GM18502 (cell line): ENCODE data around the gene AOC3.
"Not testable (repeated sequence)": the region's sequence is repeated elsewhere in the genome, so short reads cannot be mapped to it uniquely, and the experiment has no call there.

Source experiments
- ATAC-seq: cut with Tn5 transposase; IDR thresholded peaks from one replicate; pipeline ENCODE4 v1.9.1; 2021; ENCODE audit warnings: mild to moderate bottlenecking; ENCODE audit not compliant: unreplicated experiment, poor library complexity

The AOC3 gene

DNA sequence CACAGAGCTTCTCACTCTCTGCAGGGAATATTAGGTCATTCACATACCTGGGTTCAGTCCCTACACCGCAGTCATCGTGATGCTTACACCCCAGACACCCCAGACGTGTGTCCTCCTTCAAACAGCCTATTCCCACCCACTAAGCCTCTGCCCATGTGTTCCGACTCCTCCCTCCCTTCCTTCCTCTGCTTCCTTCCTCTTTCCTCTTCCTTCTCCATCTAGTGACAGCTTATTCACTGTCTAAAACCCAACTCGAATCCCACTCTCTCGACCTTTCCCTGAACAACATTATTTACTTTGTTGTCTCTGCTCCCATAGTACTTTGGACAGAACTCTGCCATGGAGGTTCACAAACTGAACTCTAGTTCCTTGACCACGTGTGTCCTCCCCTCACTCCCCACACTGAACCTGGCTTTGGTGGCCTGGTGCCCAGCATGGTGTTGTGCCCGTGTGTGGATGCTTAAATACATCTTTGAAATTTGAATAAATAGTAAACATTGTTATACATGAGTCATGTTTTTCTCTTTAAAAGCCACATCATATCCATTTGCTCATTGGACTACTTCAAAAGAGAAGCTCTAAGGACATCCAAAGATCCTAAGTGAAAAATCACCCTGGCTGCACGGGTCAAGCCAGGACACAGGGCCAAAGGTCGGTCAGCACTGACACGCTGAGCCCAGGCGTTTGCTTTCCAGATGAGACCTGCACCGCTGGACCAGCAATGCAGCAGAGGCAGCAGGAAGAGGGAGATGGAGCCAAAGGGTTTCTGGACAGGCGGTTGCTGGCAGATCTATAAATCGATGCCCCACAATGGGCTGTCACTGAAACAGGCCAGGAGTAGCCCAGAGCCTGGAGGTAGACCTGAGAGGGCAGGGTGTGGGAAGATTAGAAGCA, 35.5 kb downstream of the AOC3 start:
- ATAC-seq = no peak

DNA sequence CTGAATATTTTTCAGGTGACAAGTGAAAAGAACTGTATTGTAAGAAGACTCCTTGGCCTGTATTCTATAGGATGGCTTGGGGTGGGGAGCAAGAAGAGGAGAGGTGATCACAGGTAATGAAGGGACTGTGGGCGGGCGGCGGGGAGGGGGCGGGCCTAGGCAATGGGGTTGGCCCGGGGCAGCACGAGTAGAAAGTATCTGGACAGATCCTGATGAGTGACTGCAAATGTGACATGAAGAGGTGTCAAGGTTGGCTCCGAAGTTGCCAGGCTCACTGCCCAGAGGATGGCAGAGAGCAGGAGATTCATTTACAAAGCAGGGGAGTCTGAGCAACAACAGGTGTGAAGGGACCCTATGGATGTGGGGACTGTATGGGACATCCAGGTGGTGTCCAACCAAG, 38.8 kb downstream of the AOC3 start:
- no peak for ATAC-seq

DNA sequence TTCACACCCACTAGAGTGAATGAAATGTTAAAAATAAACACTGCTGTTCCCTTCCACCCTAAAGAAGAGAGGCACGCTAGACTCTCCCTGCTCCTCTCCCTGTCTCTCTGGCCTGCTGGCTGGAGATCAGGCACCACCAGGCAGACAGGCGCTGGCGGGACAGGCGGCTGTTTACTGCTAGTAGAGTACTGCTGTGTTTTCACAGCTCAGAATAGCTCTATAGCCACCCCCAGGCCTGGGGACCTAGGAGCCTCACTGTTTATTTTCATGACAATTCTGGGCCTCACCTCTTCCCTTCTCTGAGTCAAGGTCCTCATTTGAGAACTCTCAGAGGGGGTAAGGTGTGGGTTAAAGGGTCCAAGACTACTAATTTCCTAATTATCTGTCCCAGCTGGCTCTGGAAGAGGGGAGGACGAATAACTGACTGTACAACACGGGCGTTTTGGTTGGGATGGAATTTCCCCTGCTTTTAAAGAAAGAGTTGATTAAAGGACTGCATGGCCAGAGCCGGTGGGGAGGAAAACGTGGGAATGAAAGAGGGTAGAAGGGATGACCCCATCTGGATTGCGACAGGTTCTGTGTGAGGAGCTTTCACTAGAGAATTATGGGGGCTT, 40.6 kb downstream of the AOC3 start:
- ATAC-seq = no peak

DNA sequence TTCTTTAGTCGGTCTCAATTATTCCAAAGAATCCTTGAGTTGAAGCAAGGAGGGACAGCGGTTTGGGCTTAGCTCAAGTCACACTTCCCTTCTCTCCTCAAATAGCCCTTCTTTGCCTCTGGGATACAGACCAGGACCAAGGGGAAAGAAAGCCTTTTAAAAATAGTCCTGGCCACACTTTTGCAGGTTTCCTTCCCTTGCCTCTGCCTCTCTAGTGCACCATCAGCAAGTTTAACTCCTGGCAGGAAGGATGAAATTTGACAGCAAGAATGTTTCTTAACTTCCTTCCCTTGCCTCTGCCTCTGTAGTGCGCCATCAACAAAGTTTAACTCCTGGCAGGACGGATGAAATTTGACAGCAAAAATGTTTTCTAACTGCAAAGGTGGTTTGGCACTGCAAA, 42.4 kb downstream of the AOC3 start:
- ATAC-seq = no peak

DNA sequence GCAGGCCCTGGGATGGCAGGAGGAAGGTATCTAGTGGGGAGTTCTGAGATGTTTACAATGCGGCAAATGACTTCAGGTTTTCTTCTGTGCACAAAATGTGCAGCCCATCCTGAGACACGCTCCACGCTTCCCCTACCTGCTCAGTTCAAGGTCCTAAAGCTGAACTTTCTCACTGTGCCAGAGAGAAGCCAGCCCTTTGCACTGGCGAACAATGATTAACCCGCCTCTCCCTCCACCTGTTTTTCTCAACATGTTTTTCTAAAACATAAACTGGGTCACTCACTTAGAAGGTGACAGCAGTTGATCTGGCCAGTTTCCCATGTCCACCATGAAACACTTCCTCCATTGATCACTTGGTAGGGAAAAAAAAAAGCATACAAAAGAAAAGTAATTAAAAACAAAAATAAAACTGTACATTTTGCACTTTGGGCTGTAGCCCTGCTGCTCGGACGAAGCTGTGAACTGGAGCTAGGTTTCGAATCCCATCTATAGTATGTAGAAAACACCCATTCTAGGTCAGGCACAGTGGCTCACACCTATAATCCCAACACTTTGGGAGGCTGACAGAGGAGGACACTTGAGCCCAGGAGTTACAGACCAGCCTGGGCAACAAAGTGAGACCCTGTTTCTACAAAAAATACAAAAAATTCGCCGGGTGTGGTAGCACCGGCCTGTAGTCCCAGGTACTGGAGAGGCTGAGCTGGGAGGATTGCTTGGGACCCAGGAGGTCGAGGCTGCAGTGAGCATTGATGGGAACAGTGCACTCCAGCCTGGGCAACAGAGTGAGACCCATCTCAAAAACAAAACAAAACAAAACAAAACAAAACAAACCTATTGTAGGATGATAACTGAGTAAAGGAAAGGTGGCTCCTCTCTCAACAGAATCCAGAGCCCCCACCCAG, 43.5 kb downstream of the AOC3 start:
- ATAC-seq = no peak

DNA sequence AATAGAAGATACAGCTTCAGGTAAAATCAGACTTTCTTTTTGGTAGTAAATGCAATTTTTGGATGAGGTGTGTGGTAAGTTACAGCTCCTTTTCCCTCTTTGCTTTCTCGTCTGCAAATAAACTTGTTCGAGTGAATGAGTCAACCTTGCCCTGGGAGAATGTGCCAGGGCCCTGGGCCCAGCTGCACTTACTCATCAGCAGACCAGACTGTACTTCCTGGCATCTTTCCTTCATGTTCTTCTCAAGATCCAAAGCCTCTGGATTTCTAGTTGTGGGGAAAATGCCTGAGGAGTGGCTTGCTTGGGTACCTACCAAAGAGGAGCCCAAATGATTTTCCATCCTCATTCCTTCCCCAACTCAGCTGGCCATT, 44.2 kb downstream of the AOC3 start:
- no peak for ATAC-seq

DNA sequence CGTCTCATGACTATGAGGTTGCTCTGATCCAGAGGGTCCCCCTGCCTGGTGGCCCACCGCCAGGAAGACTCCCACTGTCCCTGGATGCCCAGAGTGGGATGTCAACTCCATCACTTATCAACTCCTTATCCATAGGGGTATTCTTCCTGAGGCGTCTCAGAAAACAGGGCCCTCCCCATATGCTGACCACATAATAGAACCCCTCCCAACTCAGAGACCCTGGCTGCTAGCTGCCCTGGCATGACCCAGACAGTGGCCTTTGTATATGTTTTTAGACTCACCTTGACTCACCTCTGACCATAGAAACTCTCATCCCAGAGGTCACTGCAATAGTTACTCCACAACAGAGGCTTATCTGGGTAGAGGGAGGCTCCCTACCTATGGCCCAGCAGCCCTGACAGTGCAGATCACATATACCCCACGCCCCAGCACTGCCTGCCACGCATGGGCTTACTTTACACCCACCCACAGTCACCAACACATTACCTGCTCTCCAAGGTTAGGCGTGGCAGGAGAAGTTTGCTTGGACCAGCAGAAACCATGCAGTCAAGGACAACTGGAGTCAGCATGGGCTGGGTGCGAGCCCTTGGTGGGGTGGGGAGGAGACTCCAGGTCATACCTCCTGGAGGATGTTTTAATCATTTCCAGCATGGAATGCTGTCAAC, 47.3 kb downstream of the AOC3 start:
- no peak for ATAC-seq

DNA sequence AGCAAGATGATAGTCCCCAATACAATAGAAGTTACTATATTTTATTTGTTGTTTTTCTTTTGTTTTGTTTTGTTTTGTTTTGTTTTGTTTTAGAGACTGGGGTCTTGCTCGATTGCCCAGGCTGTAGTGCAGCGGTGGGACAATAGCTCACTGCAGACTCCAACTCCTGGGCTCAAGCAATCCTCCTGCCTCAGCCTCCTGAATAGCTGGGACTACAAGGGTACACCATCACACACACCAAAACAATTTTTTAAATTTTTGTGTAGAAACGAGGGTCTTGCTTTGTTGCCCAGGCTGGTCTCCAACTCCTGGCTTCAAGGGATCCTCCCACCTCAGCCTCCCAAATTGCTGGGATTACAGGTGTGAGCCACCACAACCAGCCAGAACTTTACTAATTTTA, 49.0 kb downstream of the AOC3 start:
- not testable (repeated sequence) for ATAC-seq

DNA sequence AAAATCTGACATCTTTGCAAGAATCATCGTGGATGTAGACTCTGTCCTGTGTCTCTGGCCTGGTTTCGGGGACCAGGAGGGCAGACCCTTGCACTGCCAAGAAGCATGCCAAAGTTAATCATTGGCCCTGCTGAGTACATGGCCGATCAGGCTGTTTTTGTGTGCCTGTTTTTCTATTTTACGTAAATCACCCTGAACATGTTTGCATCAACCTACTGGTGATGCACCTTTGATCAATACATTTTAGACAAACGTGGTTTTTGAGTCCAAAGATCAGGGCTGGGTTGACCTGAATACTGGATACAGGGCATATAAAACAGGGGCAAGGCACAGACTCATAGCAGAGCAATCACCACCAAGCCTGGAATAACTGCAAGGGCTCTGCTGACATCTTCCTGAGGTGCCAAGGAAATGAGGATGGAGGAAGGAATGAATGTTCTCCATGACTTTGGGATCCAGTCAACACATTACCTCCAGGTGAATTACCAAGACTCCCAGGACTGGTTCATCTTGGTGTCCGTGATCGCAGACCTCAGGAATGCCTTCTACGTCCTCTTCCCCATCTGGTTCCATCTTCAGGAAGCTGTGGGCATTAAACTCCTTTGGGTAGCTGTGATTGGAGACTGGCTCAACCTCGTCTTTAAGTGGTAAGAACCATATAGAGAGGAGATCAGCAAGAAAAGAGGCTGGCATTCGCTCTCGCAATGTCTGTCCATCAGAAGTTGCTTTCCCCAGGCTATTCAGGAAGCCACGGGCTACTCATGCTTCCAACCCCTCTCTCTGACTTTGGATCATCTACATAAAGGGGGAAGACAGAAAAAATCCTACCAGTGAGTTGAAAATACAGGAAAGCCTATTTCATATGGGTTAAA, 49.7 kb downstream of the AOC3 start, which contains the start of gene G6PC1:
Gene G6PC1, plus strand, starts transcription at position 340 of the 872 bp plus-strand sequence. Its CDS starts 78 bp downstream, at position 418.
- ATAC-seq = no peak

DNA sequence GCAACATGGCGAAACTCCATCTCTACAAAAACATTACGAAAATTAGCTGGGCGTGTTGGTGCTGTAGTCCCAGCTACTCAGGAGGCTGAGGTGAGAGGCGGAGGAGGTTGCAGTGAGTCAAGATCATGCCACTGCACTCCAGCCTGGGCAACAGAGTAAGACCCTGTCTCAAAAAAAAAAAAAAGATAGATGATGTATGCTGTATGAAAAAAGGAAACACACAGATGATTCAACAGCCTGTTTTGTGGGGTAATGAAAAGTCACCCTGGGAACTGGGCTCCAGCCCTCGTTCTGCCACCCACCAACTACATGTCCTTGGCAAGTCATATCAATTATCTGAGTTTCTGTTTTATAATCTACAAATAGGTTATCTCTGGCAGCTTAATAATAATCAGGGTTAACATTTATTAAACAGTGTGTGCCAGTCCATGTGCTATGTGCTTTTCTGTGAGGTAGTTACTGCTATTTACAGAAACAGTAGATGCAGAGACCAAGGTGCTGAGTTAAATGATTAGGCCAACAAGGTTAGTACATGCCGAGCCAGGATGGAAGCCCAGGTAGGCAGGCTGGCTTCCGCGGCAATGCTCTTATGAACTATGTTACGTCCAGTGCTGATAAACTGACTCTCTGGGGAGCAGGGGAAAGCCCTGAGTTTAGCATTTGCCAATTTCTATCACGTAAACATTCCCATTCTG, 50.7 kb downstream of the AOC3 start:
- no peak for ATAC-seq

DNA sequence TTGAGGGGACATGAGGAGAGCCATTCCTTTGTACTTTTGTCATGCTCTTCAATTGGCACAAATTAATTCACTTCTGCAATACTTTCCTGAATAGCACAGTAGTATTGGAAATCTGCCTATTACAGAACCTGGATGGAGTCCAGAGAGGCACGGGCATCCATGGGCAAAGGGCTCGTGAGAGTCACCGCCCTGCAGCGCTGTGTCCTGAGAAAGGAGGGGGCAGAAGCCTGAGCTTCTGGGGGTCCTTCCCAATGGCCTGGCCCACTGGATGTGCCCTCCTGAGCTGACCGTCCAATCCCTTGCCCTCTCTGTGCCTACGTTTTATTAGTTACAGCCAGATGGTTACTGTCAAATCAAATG, 53.1 kb downstream of the AOC3 start:
- no peak for ATAC-seq

DNA sequence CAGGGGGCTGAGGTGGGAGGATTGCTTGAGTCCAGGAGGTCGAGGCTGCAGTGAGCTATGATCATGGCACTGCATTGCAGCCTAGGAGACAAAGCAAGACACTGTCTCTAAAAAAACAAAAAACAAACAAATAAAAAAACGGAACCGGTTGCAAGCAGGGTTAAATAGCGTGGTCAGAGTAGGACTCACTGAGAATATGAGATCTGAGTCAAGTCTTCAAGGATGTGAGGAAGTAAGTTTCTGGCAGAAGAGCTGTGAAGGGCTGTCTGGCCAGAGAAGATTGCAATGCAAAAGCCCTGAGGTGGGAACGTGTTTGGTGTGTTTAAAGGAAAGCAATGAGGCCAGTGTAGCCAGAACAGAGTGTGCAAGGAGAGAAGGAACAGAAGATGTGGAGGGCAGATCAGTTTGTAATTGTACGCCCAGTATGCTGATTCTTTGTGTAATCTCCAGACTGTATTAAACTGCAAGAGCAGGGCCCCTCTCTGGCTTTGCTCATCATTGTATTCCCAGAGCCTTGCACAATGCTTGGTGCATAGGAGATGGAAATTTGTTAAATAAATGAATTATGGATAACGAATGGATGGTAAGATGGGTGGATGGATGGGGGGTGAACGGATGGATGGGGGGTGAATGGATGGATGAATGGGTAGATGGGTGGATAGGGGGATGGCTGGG, 55.9 kb downstream of the AOC3 start:
- ATAC-seq = no peak
